Stromal cell of bone marrow (primary cell): ENCODE results near the gene SMOC2.

Experiments used
- DNase-seq: peaks from one replicate; pipeline ENCODE4 v3.0.0-alpha.2; 2012; ENCODE audit warnings: low read depth

SMOC2 gene

GRCh38 chr6:168440520-168441433 is at the start of gene SMOC2:
SMOC2 (plus strand) TSS chr6:168441184; CDS start chr6:168441371, 187 bp downstream.
- DNase-seq = no peak

DNA sequence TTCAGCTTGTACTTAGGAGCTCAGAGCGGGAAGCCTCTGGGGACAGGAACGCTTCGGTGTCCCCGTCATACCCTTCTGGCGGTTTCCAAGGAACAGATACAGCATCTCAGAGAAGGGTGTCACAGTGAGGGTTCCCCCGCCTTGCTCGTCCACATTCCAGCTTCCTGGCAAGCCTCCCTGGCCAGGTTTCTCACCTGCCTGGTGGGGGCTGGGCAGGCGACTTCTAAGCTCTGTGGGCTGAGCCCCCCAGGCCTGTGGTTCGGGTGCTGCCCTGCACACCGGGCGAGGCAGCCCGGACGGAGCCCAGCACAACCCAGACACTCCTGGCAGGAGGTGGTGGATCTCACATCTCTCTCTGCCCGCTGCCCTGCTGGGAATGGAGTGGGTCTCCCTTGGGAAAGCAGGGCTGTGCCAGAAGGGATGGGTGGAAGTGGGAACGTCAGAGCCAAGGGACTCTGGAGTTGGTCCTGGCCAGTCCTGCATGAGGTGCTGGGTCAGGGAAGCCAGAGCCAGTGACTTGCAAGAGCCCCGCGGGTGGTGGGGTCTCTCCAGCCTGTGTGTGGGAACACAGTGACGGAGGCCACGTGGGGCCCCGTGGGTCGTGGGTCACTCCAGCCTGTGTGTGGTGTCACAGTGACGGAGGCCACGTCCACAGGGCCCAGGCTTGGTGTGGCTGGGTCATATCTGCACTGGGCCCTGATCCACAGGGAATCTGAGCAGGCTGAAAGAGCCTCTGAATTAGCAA is 47.7 kb upstream of the SMOC2 start:
- DNase-seq = no peak

DNA sequence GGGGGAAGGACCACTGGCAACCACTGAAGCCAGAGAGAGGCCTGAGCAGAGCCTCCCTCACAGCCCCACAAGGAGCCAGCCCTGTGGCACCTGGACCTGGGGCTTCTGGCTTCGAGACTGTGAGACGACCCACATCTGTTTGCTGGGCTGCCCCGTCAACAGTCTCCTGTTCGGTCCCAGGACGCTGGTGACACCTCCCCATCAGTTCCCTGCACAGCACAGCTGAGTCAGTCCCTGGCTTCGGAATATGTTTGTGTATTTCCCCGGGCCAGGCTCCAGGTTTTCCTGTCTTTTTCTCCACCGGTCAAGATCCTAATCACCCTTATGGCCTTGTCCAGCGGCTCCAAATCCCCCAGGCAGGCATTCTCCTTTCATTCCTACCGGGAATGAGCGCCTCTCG is 46.4 kb upstream of the SMOC2 start:
- no peak for DNase-seq

- no peak for DNase-seq
Measured at GRCh38 chr6:168395983-168396382, 45.0 kb upstream of the SMOC2 start.

GRCh38 chr6:168396561-168396960 is 44.4 kb upstream of the SMOC2 start:
- DNase-seq = no peak

DNA sequence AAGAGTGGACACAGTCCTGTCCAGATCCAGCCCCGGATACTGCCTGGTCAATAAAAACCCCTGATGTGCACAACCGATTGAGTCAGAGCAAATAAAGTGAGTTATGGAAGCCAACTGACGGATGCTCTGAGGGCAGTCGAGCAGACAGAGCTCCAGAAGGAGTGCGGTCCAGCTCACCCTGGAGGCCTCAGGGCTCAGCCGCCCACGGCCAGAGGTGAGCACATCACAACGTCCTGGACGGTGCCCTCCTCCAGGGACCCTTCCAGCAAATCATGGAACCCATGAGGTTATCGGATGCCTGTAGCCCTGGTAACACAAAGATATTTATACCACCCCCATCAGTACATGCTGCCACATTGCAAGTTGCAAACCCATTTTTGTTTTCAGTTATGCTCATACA is 44.0 kb upstream of the SMOC2 start:
- DNase-seq = no peak

DNA sequence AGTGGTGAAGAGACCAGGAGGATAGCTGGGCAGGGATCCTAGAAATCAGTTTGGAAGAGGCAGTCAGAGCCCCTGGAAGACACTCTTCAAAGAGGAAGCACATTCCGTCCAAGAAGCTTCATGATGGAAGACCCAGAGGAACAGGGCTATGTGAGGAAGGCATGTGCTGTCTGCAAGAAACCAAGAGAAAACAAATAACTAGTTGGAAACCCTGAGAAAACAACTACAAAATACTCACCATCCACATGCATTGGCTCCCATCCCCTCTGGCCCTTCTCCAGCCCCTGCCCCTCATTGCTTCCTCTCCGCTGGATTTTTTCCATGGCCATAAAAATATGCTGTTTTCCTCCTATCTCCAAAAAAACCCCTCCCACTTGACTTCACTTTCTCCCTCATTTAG is 40.9 kb upstream of the SMOC2 start:
- DNase-seq = no peak

DNA sequence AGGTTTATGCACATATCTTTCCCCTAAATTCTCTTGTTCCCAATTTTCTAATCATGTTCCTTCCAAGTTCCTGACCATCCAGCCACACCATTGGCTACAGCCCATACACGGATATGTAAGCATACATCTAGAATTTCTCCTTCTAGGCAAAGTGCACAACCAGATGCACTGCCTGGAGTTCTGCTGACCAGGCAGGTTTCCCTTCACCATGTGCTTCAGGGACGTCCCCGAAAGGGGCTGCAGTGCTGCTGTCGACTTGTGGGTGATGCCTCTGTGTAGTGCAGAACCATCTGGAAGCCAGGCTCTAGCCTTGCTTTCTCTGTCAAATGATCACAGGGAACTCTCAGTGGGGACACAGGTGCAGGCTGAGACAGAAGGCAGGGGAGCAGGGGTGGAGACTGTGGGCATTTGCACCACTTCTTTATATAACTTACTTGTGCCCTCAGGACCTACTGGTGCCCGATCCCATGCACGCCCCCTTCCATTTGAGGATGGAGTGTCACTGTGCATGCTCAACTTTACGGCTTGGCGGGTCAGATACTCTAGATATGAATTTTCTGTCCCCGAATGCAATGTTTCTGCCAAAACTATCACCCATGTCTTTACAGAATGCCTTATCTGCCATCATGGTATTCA is 37.5 kb upstream of the SMOC2 start:
- no peak for DNase-seq

GRCh38 chr6:168404560-168404959 is 36.4 kb upstream of the SMOC2 start:
- DNase-seq = no peak

GRCh38 chr6:168407842-168408241 is 33.1 kb upstream of the SMOC2 start:
- DNase-seq = no peak

DNA sequence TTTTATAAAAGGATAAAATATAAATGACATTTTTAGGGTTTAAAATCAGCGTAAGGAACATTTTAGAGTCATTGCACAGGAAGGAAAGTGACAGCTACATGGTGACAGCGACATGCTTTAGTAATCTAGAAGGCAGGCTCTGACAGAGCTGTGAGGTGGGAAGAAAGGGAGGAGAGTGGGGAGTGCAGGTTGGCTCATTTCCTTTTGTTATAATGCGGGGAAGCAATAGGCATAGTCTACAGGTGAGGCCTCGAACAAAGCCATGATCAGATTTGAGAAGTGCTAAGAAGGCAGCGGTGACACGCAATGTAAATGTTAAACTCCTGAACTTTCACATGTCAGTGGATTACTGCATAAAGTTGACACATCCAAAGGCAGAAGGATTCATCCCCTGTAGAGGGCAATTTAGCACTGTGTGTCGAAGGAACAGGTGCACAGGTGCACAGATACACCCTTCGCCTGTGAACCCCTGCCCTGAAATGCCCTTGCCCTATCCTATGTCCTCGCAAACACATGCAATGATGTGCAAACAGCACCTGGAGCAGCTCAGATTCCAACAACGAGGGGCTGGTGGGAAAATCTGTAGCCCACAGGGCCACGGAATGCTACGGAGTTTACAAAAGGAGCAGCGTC is 32.4 kb upstream of the SMOC2 start:
- no peak for DNase-seq

GRCh38 chr6:168410035-168410434 is 30.9 kb upstream of the SMOC2 start:
- DNase-seq = no peak

GRCh38 chr6:168410554-168411011 is 30.4 kb upstream of the SMOC2 start:
- no peak for DNase-seq

DNA sequence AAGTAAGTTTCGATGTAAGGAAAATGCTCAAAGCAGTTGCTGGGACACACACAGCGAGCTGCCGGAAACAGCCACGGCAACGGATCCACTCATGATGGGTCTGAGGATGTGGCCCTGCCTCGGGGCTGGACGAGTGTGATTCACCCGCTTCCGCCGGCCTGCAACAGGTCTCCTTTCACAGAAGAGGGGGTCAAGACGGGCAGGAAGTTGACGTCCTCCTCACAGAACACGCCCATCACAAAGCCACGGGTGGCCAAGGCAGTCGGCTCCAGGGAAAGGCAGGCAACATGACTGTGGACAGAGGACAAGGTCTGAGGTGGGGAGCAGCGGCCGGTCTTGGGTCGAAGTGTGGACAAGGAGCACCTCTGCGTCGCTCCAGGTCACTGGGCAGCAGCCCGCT is 29.9 kb upstream of the SMOC2 start:
- DNase-seq = no peak

DNA sequence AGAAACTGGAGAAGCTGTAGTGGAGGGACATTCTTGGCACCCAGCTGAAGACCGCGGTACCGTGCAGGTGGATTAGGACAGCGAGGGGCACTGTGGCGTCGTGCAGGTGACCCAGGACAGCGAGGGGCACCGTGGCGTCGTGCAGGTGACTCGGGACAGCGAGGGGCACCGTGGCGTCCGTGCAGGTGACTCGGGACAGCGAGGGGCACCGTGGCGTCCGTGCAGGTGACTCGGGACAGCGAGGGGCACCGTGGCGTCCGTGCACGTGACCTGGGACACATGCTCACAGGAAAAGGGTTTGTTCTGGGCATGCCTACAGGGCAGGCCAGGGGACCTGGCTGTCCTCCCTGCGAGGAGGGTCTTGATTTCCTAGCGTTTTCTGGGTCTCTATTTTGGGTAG is 29.2 kb upstream of the SMOC2 start:
- DNase-seq = no peak

DNA sequence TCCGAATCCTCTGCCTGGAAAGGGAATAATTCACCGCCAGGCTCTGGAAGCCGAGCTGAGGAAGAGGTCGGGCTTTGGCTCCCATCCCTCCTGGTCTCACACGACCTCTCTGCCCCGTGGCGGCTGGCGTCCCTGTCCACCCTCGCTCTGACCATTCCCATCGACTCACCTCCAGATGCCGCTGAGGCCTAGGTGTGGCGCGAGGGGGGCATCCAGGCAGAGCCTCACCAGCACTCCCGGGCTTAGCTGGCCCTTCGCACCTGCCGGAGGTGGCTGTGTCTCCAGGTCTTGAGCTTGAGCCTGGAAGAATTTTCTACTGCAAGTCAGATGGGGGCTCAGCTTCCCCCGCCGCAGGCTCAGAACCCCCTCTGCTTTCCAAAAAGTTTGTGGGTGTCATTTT is 28.5 kb upstream of the SMOC2 start:
- DNase-seq = no peak

- DNase-seq = no peak
Measured at GRCh38 chr6:168413018-168413720, 27.8 kb upstream of the SMOC2 start.

DNA sequence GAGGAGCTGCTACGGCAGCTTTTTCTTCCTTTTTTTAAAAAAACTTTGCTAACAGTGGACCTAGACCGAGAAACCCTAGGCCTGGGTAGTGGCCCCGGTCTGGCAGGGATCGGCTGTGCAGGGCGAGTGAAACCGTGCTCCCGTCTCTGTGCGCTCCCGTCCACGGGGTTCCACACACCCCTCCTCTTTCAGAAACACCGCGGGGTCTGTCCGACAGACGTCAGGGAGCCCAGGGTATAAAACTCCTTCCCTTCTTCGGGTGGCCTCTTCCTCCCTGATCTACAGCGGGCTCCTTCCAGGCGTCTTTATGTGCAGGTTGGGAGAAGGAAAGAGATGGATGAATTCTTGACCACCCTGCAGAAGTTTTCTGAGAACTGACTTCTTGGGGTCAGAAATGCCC is 27.1 kb upstream of the SMOC2 start:
- no peak for DNase-seq

- DNase-seq = peak; percentile 10
Measured at GRCh38 chr6:168414336-168415097, 26.5 kb upstream of the SMOC2 start.

- DNase-seq = no peak
Measured at GRCh38 chr6:168415098-168415992, 25.6 kb upstream of the SMOC2 start.
